Cardiac fibroblast (primary cell): Measurements from ENCODE around the gene NINL.
"Not testable (repeated sequence)": the region's sequence is repeated elsewhere in the genome, so short reads cannot be mapped to it uniquely, and the experiment has no call there.

Source experiments
- DNase-seq, 2 donors: peaks; one replicate each; pipeline versions ENCODE4 v3.0.0 to v3.0.0-alpha.2; 2010; ENCODE audit warnings: low read depth in 2 of 2
- H3K4me3 ChIP-seq, 2 donors: replicated peaks in 1 of 2; 1 replicate in 1 of 2; 2 replicates in 1 of 2; pipeline ENCODE4 v1.5.1; 2011; ENCODE audit warnings: low read depth in 2 of 2, low read length in 2 of 2, mild to moderate bottlenecking in 2 of 2, moderate library complexity in 1 of 2
- CTCF ChIP-seq: IDR thresholded peaks from one replicate; pipeline ENCODE4 v1.5.1; 2011; ENCODE audit warnings: low read depth, mild to moderate bottlenecking, low read length, inconsistent platforms

Gene NINL

GRCh38 chr20:25553819-25554296, 31.5 kb downstream of the NINL start:
- peak; percentile 61 to 75 for DNase-seq
- no peak for TF ChIP-seq CTCF
- H3K4me3 ChIP-seq, result no peak overlapping the region

DNA sequence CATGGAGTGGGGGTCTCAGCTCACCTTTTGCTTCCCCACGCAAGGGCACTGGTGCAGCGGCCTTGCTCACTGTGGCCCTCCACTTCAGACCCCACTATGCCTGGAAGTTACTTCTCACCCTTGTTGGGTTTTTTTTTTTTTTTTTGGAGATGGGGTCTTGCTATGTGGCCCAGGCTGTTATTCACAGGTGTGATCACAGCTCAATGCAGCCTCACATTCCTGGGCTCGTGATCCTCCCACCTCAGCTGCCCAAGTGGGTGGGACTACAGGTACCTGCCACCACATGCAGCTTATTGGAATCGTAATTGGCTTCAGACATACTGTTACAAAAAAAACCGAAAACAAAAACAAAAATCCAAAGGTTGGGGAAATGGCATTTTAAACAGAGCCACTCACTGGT, 32.4 kb downstream of the NINL start:
- no peak for TF ChIP-seq CTCF
- no peak for DNase-seq

DNA sequence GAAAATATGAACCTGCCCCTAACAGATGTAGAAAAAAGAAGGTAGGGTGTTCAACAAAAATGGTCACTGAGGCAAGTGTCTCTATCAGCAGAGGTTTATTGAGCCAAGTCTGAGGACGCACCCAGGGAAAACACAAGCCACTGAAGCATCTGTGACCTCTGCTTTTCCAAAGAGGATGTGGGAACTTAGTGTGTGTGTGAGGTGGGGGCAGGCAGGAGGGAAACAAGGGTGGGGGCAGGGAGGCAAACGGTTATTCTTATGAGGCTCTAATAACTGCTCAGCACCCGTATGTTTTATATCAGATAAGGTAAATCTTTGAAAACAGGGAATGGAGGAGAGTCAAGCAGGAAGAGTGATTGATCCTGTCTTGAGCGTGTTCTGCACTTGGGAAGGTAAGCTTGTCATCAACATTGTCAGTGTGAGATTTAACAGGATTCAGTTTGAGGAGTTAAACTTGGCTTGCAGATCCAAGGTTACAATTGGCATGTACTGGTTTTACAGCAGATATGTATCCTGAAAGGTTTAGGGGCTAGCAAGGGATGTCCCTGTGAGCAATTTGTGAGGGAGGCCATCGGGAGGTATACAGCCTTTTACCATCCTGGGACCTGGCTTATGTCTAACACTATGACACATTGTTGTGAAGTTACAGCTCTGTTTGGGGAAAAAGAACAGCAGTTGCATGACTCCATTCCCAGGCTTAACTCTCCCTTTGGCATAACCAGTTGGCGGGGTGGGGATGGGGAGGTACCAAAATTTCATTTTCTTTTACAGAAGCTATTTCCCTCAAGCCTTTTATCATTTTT, 33.7 kb downstream of the NINL start:
- no peak for TF ChIP-seq CTCF
- H3K4me3 ChIP-seq, result no peak overlapping the region
- no peak for DNase-seq

More for the DNA sequence above, 32.4 kb downstream of the NINL start:
- no peak overlapping the region for H3K4me3 ChIP-seq

GRCh38 chr20:25550645-25551337, 34.5 kb downstream of the NINL start:
- not testable (repeated sequence) for H3K4me3 ChIP-seq, DNase-seq

DNA sequence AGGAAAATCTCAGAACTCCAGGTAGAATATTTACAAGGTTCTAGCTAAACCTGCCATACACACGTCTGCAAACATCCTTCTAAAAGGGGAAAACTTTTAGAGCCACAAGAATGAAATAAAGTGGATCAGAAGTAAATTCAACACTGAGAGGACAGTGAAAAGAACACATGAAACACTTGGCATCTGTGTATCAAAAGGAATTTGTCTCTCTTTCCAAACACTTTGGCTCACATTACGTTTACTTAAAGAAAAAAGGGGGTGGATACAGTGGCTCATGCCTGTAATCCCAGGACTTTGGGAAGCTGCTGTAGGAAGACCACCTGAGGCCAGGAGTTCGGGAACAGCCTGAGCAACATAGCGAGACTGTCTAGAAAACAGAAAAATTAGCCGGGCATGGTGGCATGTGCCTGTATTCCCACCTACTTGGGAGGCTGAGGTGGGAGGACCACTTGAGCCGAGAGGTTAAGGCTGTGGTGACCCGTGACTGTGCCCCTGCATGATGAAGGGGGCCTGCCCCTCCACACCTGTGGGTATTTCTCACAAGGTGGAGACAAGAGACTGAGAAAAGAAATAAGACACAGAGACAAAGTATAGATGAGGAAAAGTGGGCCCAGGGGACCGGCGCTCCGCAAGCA, 35.4 kb downstream of the NINL start:
- TF ChIP-seq CTCF, result no peak
- DNase-seq, result peak; percentile 47 to 78
- no peak overlapping the region for H3K4me3 ChIP-seq

- no peak overlapping the region for H3K4me3 ChIP-seq
- DNase-seq, result no peak
- no peak for TF ChIP-seq CTCF
Measured at GRCh38 chr20:25549172-25549773, 36.1 kb downstream of the NINL start.
